Measurements from ENCODE around the gene MTRF1.

DNA sequence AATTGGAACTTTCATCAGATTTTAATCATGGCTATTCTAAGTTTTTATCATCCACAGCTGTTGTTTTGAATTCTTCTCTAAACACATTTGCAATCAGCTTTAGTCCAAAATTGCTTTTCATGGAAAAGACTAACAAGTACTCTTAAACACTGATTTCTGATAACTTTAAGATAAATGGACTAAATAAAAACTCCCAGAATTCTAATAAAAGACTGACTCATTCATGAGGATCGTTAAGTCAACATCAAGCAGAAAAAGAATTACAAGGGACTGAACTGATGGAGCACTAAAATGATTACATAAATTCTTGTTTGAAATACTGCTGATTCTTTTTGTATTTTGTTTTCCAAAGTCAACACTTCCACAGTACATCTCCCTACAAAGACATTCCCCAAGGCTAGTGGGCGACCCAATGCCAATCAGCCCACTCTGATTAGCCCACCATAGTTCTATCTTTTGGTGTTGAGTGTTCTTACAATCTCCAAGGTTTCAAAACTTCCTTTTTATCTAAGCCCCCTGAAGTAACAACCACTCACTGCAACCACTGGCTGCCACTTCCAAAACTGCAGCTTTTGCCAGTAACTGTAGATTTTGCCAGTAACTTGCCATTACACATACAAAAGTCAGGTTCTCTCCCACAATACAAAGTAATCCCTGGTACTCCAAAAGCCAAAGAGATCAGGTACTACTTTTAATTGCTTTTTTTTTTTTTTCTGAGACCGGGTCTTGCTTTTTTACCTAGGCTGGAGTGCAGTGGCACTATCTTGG lies 33.7 kb upstream of the MTRF1 start:
- TF ChIP-seq, protein P1, sequence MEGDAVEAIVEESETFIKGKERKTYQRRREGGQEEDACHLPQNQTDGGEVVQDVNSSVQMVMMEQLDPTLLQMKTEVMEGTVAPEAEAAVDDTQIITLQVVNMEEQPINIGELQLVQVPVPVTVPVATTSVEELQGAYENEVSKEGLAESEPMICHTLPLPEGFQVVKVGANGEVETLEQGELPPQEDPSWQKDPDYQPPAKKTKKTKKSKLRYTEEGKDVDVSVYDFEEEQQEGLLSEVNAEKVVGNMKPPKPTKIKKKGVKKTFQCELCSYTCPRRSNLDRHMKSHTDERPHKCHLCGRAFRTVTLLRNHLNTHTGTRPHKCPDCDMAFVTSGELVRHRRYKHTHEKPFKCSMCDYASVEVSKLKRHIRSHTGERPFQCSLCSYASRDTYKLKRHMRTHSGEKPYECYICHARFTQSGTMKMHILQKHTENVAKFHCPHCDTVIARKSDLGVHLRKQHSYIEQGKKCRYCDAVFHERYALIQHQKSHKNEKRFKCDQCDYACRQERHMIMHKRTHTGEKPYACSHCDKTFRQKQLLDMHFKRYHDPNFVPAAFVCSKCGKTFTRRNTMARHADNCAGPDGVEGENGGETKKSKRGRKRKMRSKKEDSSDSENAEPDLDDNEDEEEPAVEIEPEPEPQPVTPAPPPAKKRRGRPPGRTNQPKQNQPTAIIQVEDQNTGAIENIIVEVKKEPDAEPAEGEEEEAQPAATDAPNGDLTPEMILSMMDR (conservative IDR thresholded peaks at IDR 0.05; ENCODE audit: low read length), result no peak
- TF ChIP-seq EZH2phosphoT487 (IDR thresholded peaks at IDR 0.05; ENCODE audit: borderline replicate concordance), result no peak
